ENCODE results near the gene METTL5. TPM values are rescaled to one million over a fixed set of nuclear protein-coding genes. Genes with fewer than 3 reads are reported as not detected.

The METTL5 gene
- polyA plus RNA-seq, 4 donors = 37.3 to 60.3 (median 46.5) TPM

DNA sequence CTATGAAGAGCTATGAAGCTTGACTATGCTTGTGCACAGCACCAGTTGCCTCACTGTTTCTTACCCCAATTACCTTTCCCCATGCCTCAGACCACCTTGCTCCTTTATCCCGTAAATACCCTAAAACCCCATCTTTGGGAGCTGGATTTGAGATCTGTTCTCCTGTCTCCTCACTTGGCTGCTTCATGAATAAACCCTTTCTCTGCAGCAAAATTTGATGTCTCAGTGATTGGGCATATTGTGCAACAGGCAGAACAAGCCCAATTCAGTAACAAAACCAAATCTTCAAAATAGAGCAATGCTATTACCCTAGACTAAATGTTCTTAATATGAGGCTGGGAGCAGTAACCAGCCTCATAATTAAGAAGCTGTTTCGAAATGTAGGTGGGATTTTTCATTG lies 29.5 kb downstream of the METTL5 start:
- no peak for DNase-seq (ENCODE audit: low read depth in 4 of 4, low spot score in 3 of 4)

GRCh38 chr2:169790581-169790980 lies 34.1 kb downstream of the METTL5 start:
- DNase-seq (ENCODE audit: low read depth in 4 of 4, low spot score in 3 of 4) = no peak

DNA sequence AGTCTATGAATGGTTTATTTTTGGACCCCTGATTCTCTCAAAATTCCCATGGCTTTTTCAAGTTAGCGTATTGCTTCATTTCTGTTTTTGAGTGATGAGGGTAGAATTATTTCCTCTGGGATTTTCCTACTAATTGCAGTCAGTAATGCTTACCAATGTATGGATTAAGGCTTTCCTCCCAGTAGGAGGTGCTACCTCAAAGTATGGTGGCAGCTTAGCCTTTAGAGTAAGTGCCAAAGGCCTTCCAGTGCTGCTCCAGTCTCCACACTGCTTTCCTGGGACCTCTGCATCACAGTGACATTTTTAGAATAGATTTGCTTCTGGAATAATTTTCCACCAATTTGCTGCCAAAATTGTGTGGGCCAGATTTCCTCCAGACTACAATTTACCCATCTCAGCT lies 42.2 kb downstream of the METTL5 start:
- DNase-seq (ENCODE audit: low read depth in 4 of 4, low spot score in 3 of 4) = no peak

DNA sequence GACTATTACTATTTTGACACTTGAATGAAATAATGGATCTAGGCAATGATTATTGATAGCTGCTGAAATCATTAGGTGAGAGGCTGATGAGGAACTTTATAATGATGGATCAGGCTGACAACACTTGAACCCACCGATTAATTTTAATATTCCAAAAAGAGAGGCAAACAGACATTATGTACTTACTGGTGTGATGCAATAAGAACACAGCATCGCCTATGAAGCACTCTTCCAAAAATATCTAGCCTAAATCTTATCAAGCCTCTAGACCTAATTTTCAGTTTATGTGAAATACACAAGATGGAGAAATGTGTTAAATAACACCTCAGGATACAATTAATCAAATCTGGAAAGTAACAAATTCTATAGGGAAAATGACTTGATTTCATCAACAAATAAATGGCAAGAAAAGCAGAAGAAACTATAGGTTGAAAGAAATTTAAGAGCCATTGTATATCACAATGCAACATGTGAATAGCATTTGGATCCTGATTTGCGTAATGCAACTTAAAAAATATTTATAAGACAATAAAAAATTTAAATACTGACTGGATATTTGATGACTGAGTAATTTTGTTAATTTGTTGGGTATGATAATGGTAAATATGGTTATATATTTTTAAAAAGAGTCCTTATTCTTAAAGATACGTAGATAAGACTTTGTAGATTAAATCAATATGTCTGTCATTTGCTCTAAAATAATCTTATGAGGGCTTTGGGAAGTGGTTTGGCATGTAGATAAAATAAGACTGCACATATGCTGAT lies 43.3 kb downstream of the METTL5 start:
- no peak for DNase-seq (ENCODE audit: low read depth in 4 of 4, low spot score in 3 of 4)

DNA sequence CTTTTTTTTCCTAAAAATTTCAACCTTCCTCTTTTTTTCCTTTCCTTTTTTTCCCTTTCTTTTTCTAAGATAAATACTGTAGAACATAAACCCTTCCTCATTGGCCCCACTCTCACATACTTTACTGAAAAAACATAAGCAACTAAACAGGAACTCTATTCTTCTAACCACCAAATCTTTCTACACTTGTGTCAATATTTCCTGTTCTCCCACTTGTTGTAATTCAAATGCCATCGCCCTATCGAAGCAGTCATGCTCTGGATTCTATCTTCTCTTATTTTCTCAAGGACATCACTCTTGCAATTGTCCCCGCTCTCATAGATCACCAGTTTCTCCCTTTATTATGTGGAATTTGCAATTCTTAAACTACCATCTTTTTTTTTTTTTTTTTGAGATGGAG lies 46.3 kb downstream of the METTL5 start:
- DNase-seq (ENCODE audit: low read depth in 4 of 4, low spot score in 3 of 4) = no peak

GRCh38 chr2:169776252-169776761 lies 48.4 kb downstream of the METTL5 start:
- no peak for DNase-seq (ENCODE audit: low read depth in 4 of 4, low spot score in 3 of 4)

DNA sequence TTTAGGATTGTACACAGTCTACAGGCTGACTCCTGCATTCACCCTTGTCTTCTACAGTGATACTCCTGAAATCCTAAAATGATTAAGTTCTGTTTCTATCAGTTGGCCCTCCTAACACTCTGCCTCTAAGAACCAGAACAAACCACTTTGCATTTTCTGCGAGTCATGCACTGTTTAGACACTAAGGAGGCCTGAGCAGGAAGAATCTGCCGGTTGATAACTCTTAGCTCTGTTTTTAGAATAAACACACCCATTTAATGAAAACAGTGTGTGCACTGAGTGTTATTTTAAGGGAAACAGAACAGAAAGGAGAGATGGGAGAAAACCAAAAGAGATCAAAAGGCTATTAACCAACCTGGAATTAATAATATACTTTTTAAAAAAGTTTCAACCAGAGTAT lies 48.9 kb downstream of the METTL5 start:
- DNase-seq (ENCODE audit: low read depth in 4 of 4, low spot score in 3 of 4) = no peak

DNA sequence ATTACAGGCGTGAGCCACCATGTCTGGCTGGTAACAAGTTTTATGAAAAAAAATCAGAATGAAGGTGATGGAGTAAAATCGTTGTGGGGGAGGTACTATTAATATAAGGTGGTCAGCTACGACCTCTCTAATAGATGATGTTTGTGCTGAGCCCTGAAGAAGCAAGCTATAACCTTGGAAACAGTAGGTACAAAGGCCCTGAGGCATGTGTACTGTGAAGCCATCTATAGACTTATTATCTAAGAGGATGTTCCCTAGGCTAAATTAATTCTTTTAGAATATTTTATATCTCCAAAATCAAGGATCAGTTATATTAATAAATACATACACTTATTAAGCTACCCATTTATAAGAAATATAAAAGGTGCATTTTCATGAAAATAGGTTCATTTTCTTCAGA lies 49.4 kb downstream of the METTL5 start:
- DNase-seq (ENCODE audit: low read depth in 4 of 4, low spot score in 3 of 4) = no peak

- DNase-seq (ENCODE audit: low read depth in 4 of 4, low spot score in 3 of 4) = no peak
Observed at GRCh38 chr2:169772651-169773050, 52.1 kb downstream of the METTL5 start.

DNA sequence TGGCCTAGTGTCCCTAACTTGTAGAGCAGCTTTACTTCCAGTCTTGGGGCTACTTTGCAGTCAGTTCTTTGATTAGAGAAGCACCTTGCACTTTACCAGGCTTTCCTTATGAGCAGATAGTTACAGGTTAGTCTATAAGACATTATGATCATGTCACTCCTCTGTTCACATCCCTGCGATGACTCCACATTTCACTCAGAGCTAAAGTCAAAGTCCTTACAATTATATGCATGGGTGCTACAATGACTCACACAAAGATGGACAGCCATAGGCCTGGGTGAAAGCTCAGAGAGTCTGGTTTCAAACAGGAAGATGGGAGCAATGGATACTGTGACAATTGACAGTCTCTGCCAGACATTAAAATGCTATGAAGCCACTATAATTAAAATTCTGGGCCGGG lies 53.1 kb downstream of the METTL5 start:
- no peak for DNase-seq (ENCODE audit: low read depth in 4 of 4, low spot score in 3 of 4)

GRCh38 chr2:169771021-169771420 lies 53.7 kb downstream of the METTL5 start:
- DNase-seq (ENCODE audit: low read depth in 4 of 4, low spot score in 3 of 4) = no peak

GRCh38 chr2:169768262-169768995 lies 56.3 kb downstream of the METTL5 start:
- no peak for DNase-seq (ENCODE audit: low read depth in 4 of 4, low spot score in 3 of 4)

GRCh38 chr2:169767243-169767888 lies 57.3 kb downstream of the METTL5 start:
- peak in 2 of 4 donors; percentile 48 to 67 for DNase-seq (ENCODE audit: low read depth in 4 of 4, low spot score in 3 of 4)

DNA sequence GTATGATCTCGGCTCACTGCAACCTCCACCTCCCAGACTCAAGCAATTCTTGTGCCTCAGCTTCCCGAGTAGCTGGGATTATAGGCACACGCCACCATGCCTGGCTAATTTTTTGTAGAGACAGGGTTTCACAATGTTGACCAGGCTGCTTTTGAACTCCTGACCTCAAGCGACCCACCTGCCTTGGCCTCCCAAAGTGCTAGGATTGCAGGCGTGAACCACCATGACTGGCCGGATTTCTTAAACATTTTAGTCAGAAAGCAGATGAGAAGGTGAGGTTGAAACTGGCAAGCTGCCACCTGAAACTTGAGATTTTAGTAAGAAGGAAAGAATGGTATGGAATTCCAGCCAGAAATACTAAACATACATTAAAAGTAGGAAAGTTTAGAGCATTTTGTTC lies 59.2 kb downstream of the METTL5 start:
- DNase-seq (ENCODE audit: low read depth in 4 of 4, low spot score in 3 of 4) = no peak

DNA sequence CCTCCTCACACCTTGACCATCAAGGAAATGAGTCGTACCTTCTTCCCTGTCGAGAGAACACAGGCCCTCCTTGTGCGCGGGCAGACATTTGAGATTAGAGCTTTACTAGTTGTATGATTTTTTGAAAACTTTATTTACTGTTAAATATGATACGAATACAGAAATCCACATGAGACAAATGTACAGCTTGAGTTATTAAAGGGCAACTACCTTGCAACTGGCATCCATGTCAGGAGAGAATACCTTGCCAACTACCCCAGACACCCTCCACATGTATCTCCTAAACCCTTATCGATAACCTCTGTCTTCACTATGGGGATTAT lies 62.8 kb downstream of the METTL5 start:
- no peak for DNase-seq (ENCODE audit: low read depth in 4 of 4, low spot score in 3 of 4)

Other genes with a start within 250 kb of the METTL5 start
- gene PPIG, start 240.6 kb downstream of the METTL5 start, polyA plus RNA-seq (ENCODE audit: insufficient read length in 4 of 4) = 100 to 1,000 TPM in 1 of 4 donors, 10 to 100 TPM in 3; 71.3 to 108 (median 92.1) TPM
- 1 to 10 TPM in 3 of 4 donors, under 1 TPM in 1; 0.94 to 3.4 (median 2.5) TPM for gene CFAP210, start 130.5 kb downstream of the METTL5 start, polyA plus RNA-seq (ENCODE audit: insufficient read length in 4 of 4)
- gene PHOSPHO2, start 130.4 kb downstream of the METTL5 start, polyA plus RNA-seq (ENCODE audit: insufficient read length in 4 of 4) = 10 to 100 TPM in 3 of 4 donors, 1 to 10 TPM in 1; 9.6 to 18.5 (median 13.2) TPM
- 10 to 100 TPM; 20.0 to 39.2 (median 33.1) TPM for gene KLHL23, start 91.1 kb downstream of the METTL5 start, polyA plus RNA-seq (ENCODE audit: insufficient read length in 4 of 4)
- 100 to 1,000 TPM; 129 to 230 (median 191) TPM for gene SSB, start 26.0 kb downstream of the METTL5 start, polyA plus RNA-seq (ENCODE audit: insufficient read length in 4 of 4)
- gene UBR3, start 2.5 kb upstream of the METTL5 start, polyA plus RNA-seq (ENCODE audit: insufficient read length in 4 of 4) = 10 to 100 TPM; 39.4 to 44.2 (median 40.9) TPM

Measured in left renal pelvis (tissue), 4 donors.